DMS 273 (cell line): ENCODE measurements around the gene ZNF808.
"Not testable (repeated sequence)": the region's sequence is repeated elsewhere in the genome, so short reads cannot be mapped to it uniquely, and the experiment has no call there.

Source experiments
- DNase-seq: peaks from one replicate; lab custom pipeline; 2025; ENCODE audit not compliant: unreplicated experiment; lab: John Stamatoyannopoulos, UW

The ZNF808 gene

GRCh38 chr19:52592301-52592700 lies 64.8 kb downstream of the ZNF808 start:
- peak; percentile 9 for DNase-seq

GRCh38 chr19:52593441-52593840 lies 66.0 kb downstream of the ZNF808 start:
- not testable (repeated sequence) for DNase-seq

- no peak for DNase-seq
Measured at GRCh38 chr19:52599241-52599640, 71.8 kb downstream of the ZNF808 start.

GRCh38 chr19:52600639-52601024 lies 73.2 kb downstream of the ZNF808 start:
- DNase-seq = no peak

GRCh38 chr19:52601025-52601973 lies 73.8 kb downstream of the ZNF808 start:
- peak; percentile 95 for DNase-seq

- DNase-seq = not testable (repeated sequence)
Measured at GRCh38 chr19:52601974-52602366, 74.5 kb downstream of the ZNF808 start.

GRCh38 chr19:52602941-52603340 lies 75.5 kb downstream of the ZNF808 start:
- no peak for DNase-seq

GRCh38 chr19:52603558-52604207 lies 76.2 kb downstream of the ZNF808 start:
- DNase-seq = no peak
